Measurements from ENCODE around the gene CDK5R2. TPM values are rescaled to one million over a fixed set of nuclear protein-coding genes. Genes with fewer than 3 reads are reported as not detected.

The CDK5R2 gene
- total RNA-seq, 1 experiment from 2014 or later = 0.11 TPM

GRCh38 chr2:218990052-218990451 lies 30.6 kb downstream of the CDK5R2 start:
- peaks cover 29% of the 10 kb centered on the region for H3K27me3 ChIP-seq (ENCODE audit: low read length)

GRCh38 chr2:218990612-218991011 lies 31.1 kb downstream of the CDK5R2 start:
- no peaks in the 10 kb centered on the region for H3K9me2 ChIP-seq (replicated peaks; ENCODE audit: low read length)
- no peaks in the 10 kb centered on the region for H3F3A ChIP-seq (ENCODE audit: low read length, unreplicated experiment)
- H3K27ac ChIP-seq (ENCODE audit: low read length) = no peak overlapping the region
- BruUV-seq (replicated peaks) = no TSS peak
- H4K20me1 ChIP-seq (ENCODE audit: low read length) = no peaks in the 10 kb centered on the region
- no peak overlapping the region for H3K9ac ChIP-seq (ENCODE audit: low read length)
- H3K36me3 ChIP-seq (ENCODE audit: low read depth, low read length) = no peaks in the 10 kb centered on the region
- ChIA-PET POLR2A (ENCODE audit: unreplicated experiment) (no interaction called here), CTCF (no interaction called here)
- peaks cover 24% of the 10 kb centered on the region for H3K27me3 ChIP-seq (ENCODE audit: low read length)
- DNase-seq (no peak), ATAC-seq (no peak)
- H3K9me3 ChIP-seq (ENCODE audit: low read length) = no peaks in the 10 kb centered on the region
- TF ChIP-seq EZH2phosphoT487 (IDR thresholded peaks at IDR 0.05; ENCODE audit: borderline replicate concordance, low read length) (no peak), EZH2 (IDR thresholded peaks at IDR 0.05; ENCODE audit: low read length, unreplicated experiment) (no peak), CTCF (conservative IDR thresholded peaks at IDR 0.05; ENCODE audit: low read depth, low read length) (no peak)
- no peak overlapping the region for H3K4me2 ChIP-seq (ENCODE audit: low read length)
- H3K4me3 ChIP-seq (ENCODE audit: low read length) = no peak overlapping the region
- peaks cover 20% of the 10 kb centered on the region for H3K4me1 ChIP-seq (ENCODE audit: insufficient read depth, low read length)
- intact Hi-C loops (cut with micrococcal nuclease) = no loop called here
- H2AFZ ChIP-seq (ENCODE audit: low read length) = no peak overlapping the region
- H3K79me2 ChIP-seq (ENCODE audit: low read length) = no peaks in the 10 kb centered on the region

More at GRCh38 chr2:218990052-218990451, 30.6 kb downstream of the CDK5R2 start:
- Histone ChIP-seq H3K36me3 (ENCODE audit: low read depth, low read length) (no peaks in the 10 kb centered on the region), H3K9me2 (replicated peaks; ENCODE audit: low read length) (no peaks in the 10 kb centered on the region), H3K27ac (ENCODE audit: low read length) (no peak overlapping the region), H2AFZ (ENCODE audit: low read length) (no peak overlapping the region), H3K9ac (ENCODE audit: low read length) (no peak overlapping the region), H3K79me2 (ENCODE audit: low read length) (no peaks in the 10 kb centered on the region), H3K4me2 (ENCODE audit: low read length) (no peak overlapping the region), H3K4me1 (ENCODE audit: insufficient read depth, low read length) (peaks cover 20% of the 10 kb centered on the region), H3F3A (ENCODE audit: low read length, unreplicated experiment) (no peaks in the 10 kb centered on the region), H3K4me3 (ENCODE audit: low read length) (no peak overlapping the region), H3K9me3 (ENCODE audit: low read length) (no peaks in the 10 kb centered on the region), H4K20me1 (ENCODE audit: low read length) (no peaks in the 10 kb centered on the region)
- BruUV-seq (replicated peaks) = no TSS peak
- ATAC-seq = no peak
- ChIA-PET POLR2A (ENCODE audit: unreplicated experiment) (no interaction called here), CTCF (no interaction called here)
- no peak for DNase-seq
- intact Hi-C loops (cut with micrococcal nuclease) = no loop called here
- no peak for TF ChIP-seq EZH2phosphoT487 (IDR thresholded peaks at IDR 0.05; ENCODE audit: borderline replicate concordance, low read length)
- TF ChIP-seq CTCF (conservative IDR thresholded peaks at IDR 0.05; ENCODE audit: low read depth, low read length) = no peak
- no peak for TF ChIP-seq EZH2 (IDR thresholded peaks at IDR 0.05; ENCODE audit: low read length, unreplicated experiment)

GRCh38 chr2:218991674-218992168 lies 32.3 kb downstream of the CDK5R2 start:
- intact Hi-C loops (cut with micrococcal nuclease) = no loop called here
- no peak overlapping the region for H3K27ac ChIP-seq (ENCODE audit: low read length)
- DNase-seq = peak; percentile 17
- ChIA-PET CTCF (no interaction called here), POLR2A (ENCODE audit: unreplicated experiment) (no interaction called here)
- no peaks in the 10 kb centered on the region for H3K9me2 ChIP-seq (replicated peaks; ENCODE audit: low read length)
- no peaks in the 10 kb centered on the region for H3K9me3 ChIP-seq (ENCODE audit: low read length)
- H3K79me2 ChIP-seq (ENCODE audit: low read length) = no peaks in the 10 kb centered on the region
- H2AFZ ChIP-seq (ENCODE audit: low read length) = no peak overlapping the region
- no TSS peak for BruUV-seq (replicated peaks)
- no peak overlapping the region for H3K9ac ChIP-seq (ENCODE audit: low read length)
- no peaks in the 10 kb centered on the region for H3K36me3 ChIP-seq (ENCODE audit: low read depth, low read length)
- peaks cover 13% of the 10 kb centered on the region for H3K27me3 ChIP-seq (ENCODE audit: low read length)
- H3F3A ChIP-seq (ENCODE audit: low read length, unreplicated experiment) = no peaks in the 10 kb centered on the region
- no peaks in the 10 kb centered on the region for H4K20me1 ChIP-seq (ENCODE audit: low read length)
- TF ChIP-seq CTCF (conservative IDR thresholded peaks at IDR 0.05; ENCODE audit: low read depth, low read length) (no peak), EZH2 (IDR thresholded peaks at IDR 0.05; ENCODE audit: low read length, unreplicated experiment) (no peak), EZH2phosphoT487 (IDR thresholded peaks at IDR 0.05; ENCODE audit: borderline replicate concordance, low read length) (no peak)
- H3K4me2 ChIP-seq (ENCODE audit: low read length) = no peak overlapping the region
- ATAC-seq = no peak
- no peak overlapping the region for H3K4me3 ChIP-seq (ENCODE audit: low read length)
- peaks cover 25% of the 10 kb centered on the region for H3K4me1 ChIP-seq (ENCODE audit: insufficient read depth, low read length)
